Activated T-cell treated with anti-CD3 and anti-CD28 coated beads, Interleukin-2, amount 50 U/mL, for 72 hours (primary cell): ENCODE data around the gene USP15. TPM values are rescaled to one million over a fixed set of nuclear protein-coding genes. Genes with fewer than 3 reads are reported as not detected.
A peak's percentile ranks its signal among the peaks of the same experiment; 100 is the strongest.
"Not testable (repeated sequence)": the region's sequence is repeated elsewhere in the genome, so short reads cannot be mapped to it uniquely, and the experiment has no call there.

Experiments used
- ATAC-seq, 2 donors: fragments of 150-1000 bp; cut with Tn5 transposase; replicated peaks in 1 of 2; 2 replicates each; pipeline ENCODE4 v1.10.0; 2021; ENCODE audit warnings: moderate library complexity in 2 of 2, mild to moderate bottlenecking in 1 of 2
- DNase-seq, 2 donors: peaks; one replicate each; pipeline ENCODE4 v3.0.0; 2021 to 2022; ENCODE audit warnings: mixed read lengths in 1 of 2
- H3K27ac Mint-ChIP-seq: one replicate; pipeline ENCODE4 v1.8.0; 2022; ENCODE audit warnings: mild to moderate bottlenecking, moderate library complexity, mixed read lengths
- H3K27me3 Mint-ChIP-seq: one replicate; pipeline ENCODE4 v1.8.0; 2022; ENCODE audit warnings: low read depth, mixed read lengths
- H3K36me3 Mint-ChIP-seq, 2 donors: one replicate each; pipeline ENCODE4 v1.8.0; 2022; ENCODE audit warnings: mixed read lengths in 2 of 2, mild to moderate bottlenecking in 1 of 2; ENCODE audit not compliant: insufficient read depth in 2 of 2
- H3K4me1 Mint-ChIP-seq: one replicate; pipeline ENCODE4 v1.8.0; 2022; ENCODE audit warnings: low read depth, mixed read lengths
- H3K4me3 Mint-ChIP-seq, 2 donors: one replicate each; pipeline ENCODE4 v1.8.0; 2022; ENCODE audit warnings: mild to moderate bottlenecking in 2 of 2, mixed read lengths in 2 of 2, moderate library complexity in 2 of 2
- H3K9me3 Mint-ChIP-seq, 2 donors: one replicate each; pipeline ENCODE4 v1.8.0; 2022; ENCODE audit warnings: mixed read lengths in 2 of 2
- total RNA-seq, 2 donors: library from RNA; stranded (reverse); gene quantifications; one replicate each; pipeline ENCODE4 v1.2.3, GENCODE V29; 2022

Gene USP15
- total RNA-seq, 2 donors from 2014 or later = 94.0 to 97.7 TPM

GRCh38 chr12:62320054-62320453, 59.9 kb downstream of the USP15 start:
- no peaks in the 10 kb centered on the region for H3K27me3 Mint-ChIP-seq
- H3K27ac Mint-ChIP-seq = no peak overlapping the region
- peaks cover 5 to 6% of the 10 kb centered on the region in 2 donors for H3K9me3 Mint-ChIP-seq
- H3K4me3 Mint-ChIP-seq = no peak overlapping the region
- DNase-seq (no peak), ATAC-seq (no peak)
- H3K36me3 Mint-ChIP-seq = peaks cover 22 to 33% of the 10 kb centered on the region in 2 donors
- peaks cover 11% of the 10 kb centered on the region for H3K4me1 Mint-ChIP-seq

- peaks cover 3 to 5% of the 10 kb centered on the region in 2 donors for H3K9me3 Mint-ChIP-seq
- H3K27ac Mint-ChIP-seq = no peak overlapping the region
- peaks cover 5% of the 10 kb centered on the region for H3K4me1 Mint-ChIP-seq
- H3K36me3 Mint-ChIP-seq = peaks cover 17 to 29% of the 10 kb centered on the region in 2 donors
- no peaks in the 10 kb centered on the region for H3K27me3 Mint-ChIP-seq
- DNase-seq = no peak
- no peak for ATAC-seq
- H3K4me3 Mint-ChIP-seq = no peak overlapping the region
Measured at GRCh38 chr12:62323386-62323785, 63.2 kb downstream of the USP15 start.

DNA sequence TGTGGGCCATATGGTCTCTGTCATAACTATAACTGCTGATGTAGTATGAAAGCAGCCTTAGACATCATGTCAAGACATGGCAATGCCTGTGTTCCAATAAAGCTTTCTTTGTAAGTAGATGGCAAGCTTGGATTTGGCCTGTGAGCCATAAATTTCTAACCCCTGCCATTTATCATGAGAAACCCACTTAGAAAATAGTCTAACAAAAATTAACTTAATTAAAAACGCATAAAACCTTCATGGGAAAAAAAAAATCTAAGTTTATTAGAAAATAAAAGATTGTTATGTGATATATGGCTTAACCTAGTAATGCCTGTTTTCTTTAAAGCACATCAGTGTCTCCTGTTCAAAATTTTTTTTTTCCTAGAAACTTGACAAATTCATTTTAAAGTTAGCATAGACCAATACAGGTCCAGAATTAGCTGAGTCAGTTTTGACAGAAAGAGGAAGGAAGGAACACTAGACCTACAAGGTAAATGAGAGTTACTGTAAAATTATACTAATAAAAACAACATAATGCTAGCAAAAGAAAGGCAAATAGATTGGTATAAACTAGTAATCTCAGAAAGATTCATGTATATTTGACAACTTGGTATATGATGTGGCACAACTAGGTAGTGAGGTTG, 68.2 kb downstream of the USP15 start:
- Mint-ChIP-seq H3K4me3 (no peak overlapping the region), H3K4me1 (peaks cover 15% of the 10 kb centered on the region), H3K36me3 (peaks cover 0 to 17% of the 10 kb centered on the region in 2 donors), H3K27ac (no peak overlapping the region), H3K27me3 (no peaks in the 10 kb centered on the region), H3K9me3 (no peaks in the 10 kb centered on the region)
- DNase-seq = no peak
- no peak for ATAC-seq

DNA sequence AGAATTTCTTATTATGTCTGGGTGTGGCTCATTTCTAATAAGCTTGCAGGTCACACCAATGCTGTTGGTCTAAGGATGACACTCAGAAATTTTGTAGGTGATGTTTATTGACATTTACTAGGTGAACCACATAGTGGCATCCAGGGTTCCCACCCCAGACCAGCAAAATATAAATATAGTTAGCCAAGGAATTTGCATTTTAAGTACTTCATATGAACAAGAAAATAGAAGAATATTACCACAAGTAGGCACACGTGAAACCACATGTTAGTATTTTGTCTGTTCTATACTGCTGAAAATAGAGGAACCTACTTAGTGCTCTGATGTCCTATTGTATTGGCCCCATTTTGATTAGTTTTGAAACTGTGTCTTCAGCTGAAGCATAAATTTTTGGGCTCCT, 71.1 kb downstream of the USP15 start:
- H3K36me3 Mint-ChIP-seq = peaks cover 3 to 24% of the 10 kb centered on the region in 2 donors
- H3K4me3 Mint-ChIP-seq = no peak overlapping the region
- peaks cover 15% of the 10 kb centered on the region for H3K4me1 Mint-ChIP-seq
- DNase-seq (no peak), ATAC-seq (no peak)
- no peak overlapping the region for H3K27ac Mint-ChIP-seq
- H3K27me3 Mint-ChIP-seq = no peaks in the 10 kb centered on the region
- H3K9me3 Mint-ChIP-seq = no peaks in the 10 kb centered on the region

DNA sequence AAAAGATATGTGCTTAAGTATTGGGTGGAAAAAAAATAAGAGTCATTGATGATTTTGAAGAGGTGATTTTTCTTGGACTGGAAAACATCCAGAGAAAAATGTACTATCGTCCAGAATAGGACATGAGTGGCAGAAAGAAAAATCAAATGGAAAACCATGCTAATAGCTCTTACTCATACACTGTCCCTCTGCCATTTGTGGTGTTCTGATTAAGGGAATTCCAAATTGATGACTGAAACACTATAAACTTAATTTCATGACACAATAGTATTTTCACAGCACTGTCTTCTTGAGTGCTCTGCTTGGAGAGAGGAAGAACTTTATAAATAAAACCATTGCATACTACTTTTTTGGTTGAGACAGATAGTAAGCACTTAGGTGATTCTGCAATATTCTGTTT, 72.4 kb downstream of the USP15 start:
- Mint-ChIP-seq H3K27me3 (no peaks in the 10 kb centered on the region), H3K4me3 (no peak overlapping the region), H3K27ac (peak overlapping the region; percentile 14), H3K36me3 (peaks cover 8 to 33% of the 10 kb centered on the region in 2 donors), H3K4me1 (peaks cover 15% of the 10 kb centered on the region), H3K9me3 (peaks cover 2 to 3% of the 10 kb centered on the region in 2 donors)
- ATAC-seq (no peak), DNase-seq (no peak)

GRCh38 chr12:62335057-62335456, 74.9 kb downstream of the USP15 start:
- Mint-ChIP-seq H3K4me1 (peaks cover 25% of the 10 kb centered on the region), H3K27me3 (no peaks in the 10 kb centered on the region), H3K36me3 (peaks cover 20 to 45% of the 10 kb centered on the region in 2 donors), H3K4me3 (no peak overlapping the region), H3K27ac (no peak overlapping the region), H3K9me3 (peaks cover 8 to 10% of the 10 kb centered on the region in 2 donors)
- DNase-seq (no peak), ATAC-seq (no peak)

- DNase-seq (no peak), ATAC-seq (no peak)
- Mint-ChIP-seq H3K4me3 (no peak overlapping the region), H3K4me1 (peaks cover 29% of the 10 kb centered on the region), H3K9me3 (peaks cover 10 to 15% of the 10 kb centered on the region in 2 donors), H3K36me3 (peaks cover 27 to 52% of the 10 kb centered on the region in 2 donors), H3K27me3 (no peaks in the 10 kb centered on the region), H3K27ac (peak overlapping the region; percentile 78)
Measured at GRCh38 chr12:62335796-62336195, 75.6 kb downstream of the USP15 start.

DNA sequence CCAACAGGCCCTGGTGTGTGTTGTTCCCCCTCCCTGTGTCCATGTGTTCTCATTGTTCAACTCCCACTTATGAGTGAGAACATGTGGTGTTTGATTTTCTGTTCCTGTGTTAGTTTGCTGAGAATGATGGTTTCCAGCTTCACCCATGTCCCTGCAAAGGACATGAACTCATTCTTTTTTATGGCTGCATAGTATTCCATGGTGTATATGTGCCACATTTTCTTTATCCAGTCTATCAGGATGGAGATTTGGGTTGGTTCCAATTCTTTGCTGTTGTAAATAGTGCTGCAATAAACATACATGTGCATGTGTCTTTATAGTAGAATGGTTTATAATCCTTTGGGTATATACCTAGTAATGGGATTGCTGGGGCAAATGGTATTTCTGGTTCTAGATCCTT, 77.4 kb downstream of the USP15 start:
- not testable (repeated sequence) for ATAC-seq, H3K4me3 Mint-ChIP-seq, DNase-seq, H3K27ac Mint-ChIP-seq, H3K27me3 Mint-ChIP-seq
- peaks cover 10 to 18% of the 10 kb centered on the region in 2 donors for H3K9me3 Mint-ChIP-seq
- H3K36me3 Mint-ChIP-seq = peaks cover 36 to 66% of the 10 kb centered on the region in 2 donors
- peaks cover 32% of the 10 kb centered on the region for H3K4me1 Mint-ChIP-seq

DNA sequence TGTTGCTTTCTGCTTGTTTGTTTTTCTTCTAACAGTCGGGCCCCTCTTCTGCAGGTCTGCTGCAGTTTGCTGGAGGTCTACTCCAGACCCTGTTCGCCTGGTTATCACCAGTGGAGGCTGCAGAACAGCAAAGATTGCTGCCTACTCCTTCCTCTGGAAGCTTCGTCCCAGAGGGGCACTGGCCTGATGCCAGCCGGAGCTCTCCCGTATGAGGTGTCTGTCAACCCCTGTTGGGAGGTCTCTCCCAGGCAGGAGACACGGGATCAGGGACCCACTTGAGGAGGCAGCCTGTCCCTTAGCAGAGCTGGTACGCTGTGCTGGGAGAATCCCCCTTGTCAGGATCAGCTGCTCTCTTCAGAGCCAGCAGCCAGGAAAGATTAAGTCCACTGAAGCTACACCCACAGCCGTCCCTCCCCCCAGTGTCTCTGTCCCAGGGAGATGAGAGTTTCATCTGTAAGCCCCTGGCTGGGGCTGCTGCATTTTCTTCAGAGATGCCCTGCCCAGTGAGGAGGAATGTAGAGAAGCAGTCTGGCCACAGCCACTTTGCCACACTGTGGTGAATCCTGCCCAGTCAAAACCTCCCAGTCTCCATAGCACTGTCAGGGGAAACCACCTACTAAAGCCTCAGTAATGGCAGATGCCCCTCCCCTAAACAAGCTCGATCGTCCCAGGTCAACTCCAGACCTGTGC, 82.6 kb downstream of the USP15 start:
- peaks cover 14 to 20% of the 10 kb centered on the region in 2 donors for H3K9me3 Mint-ChIP-seq
- not testable (repeated sequence) for H3K27ac Mint-ChIP-seq, H3K27me3 Mint-ChIP-seq, H3K4me3 Mint-ChIP-seq, DNase-seq, ATAC-seq
- peaks cover 42 to 75% of the 10 kb centered on the region in 2 donors for H3K36me3 Mint-ChIP-seq
- peaks cover 47% of the 10 kb centered on the region for H3K4me1 Mint-ChIP-seq

- Mint-ChIP-seq H3K4me1 (peaks cover 40% of the 10 kb centered on the region), H3K9me3 (peaks cover 10 to 14% of the 10 kb centered on the region in 2 donors), H3K36me3 (peaks cover 36 to 68% of the 10 kb centered on the region in 2 donors)
- not testable (repeated sequence) for H3K27ac Mint-ChIP-seq, ATAC-seq, DNase-seq, H3K4me3 Mint-ChIP-seq, H3K27me3 Mint-ChIP-seq
Measured at GRCh38 chr12:62343304-62344120, 83.3 kb downstream of the USP15 start.

GRCh38 chr12:62344731-62345556, 84.7 kb downstream of the USP15 start:
- Mint-ChIP-seq H3K9me3 (peaks cover 8 to 14% of the 10 kb centered on the region in 2 donors), H3K27ac (peak overlapping the region; percentile 18), H3K4me1 (peaks cover 33% of the 10 kb centered on the region), H3K36me3 (peaks cover 30 to 58% of the 10 kb centered on the region in 2 donors)
- DNase-seq, ATAC-seq, H3K4me3 Mint-ChIP-seq, H3K27me3 Mint-ChIP-seq: not testable (repeated sequence)

- no peak overlapping the region for H3K27ac Mint-ChIP-seq
- peaks cover 25 to 52% of the 10 kb centered on the region in 2 donors for H3K36me3 Mint-ChIP-seq
- H3K9me3 Mint-ChIP-seq = peaks cover 8% of the 10 kb centered on the region in 2 donors
- DNase-seq (no peak), ATAC-seq (no peak)
- H3K27me3 Mint-ChIP-seq = no peaks in the 10 kb centered on the region
- H3K4me1 Mint-ChIP-seq = peaks cover 29% of the 10 kb centered on the region
- H3K4me3 Mint-ChIP-seq = no peak overlapping the region
Measured at GRCh38 chr12:62345667-62346066, 85.5 kb downstream of the USP15 start.
